HL-60 (cell line): ENCODE measurements around the gene EYA4.

Source experiments
- DNase-seq, 2 experiments: peaks; one replicate each; pipeline ENCODE4 v3.0.0-alpha.2; 2010 to 2020; ENCODE audit warnings: low read depth in 1 of 2, low spot score in 1 of 2
- H3K27ac ChIP-seq: fragments of 250-450 bp; sonication (Bioruptor Pico); replicated peaks from 2 replicates; pipeline ENCODE4 v1.5.1; 2020; ENCODE audit warnings: mild to moderate bottlenecking, moderate library complexity
- H3K27me3 ChIP-seq: fragments of 250-450 bp; sonication (Bioruptor Pico); 2 replicates; pipeline ENCODE4 v1.5.1; 2021; ENCODE audit warnings: mild to moderate bottlenecking, moderate library complexity; ENCODE audit not compliant: insufficient read depth, poor library complexity, severe bottlenecking
- H3K4me3 ChIP-seq: replicated peaks from 2 replicates; pipeline ENCODE4 v1.5.1; 2011; ENCODE audit warnings: mild to moderate bottlenecking, control low read depth, low read length; ENCODE audit not compliant: insufficient read depth
- GABPA ChIP-seq: IDR thresholded peaks from 2 replicates; pipeline ENCODE4 v1.6.1; 2012; ENCODE audit warnings: low read depth
- POLR2AphosphoS5 ChIP-seq: IDR thresholded peaks from 2 replicates; pipeline ENCODE4 v1.6.1; 2012; ENCODE audit warnings: low read depth
- SPI1 ChIP-seq: IDR thresholded peaks from 2 replicates; pipeline ENCODE4 v1.6.1; 2012; ENCODE audit warnings: low read depth, mild to moderate bottlenecking, borderline replicate concordance
- TF ChIP-seq, protein P1 (sequence below): IDR thresholded peaks from one replicate; pipeline ENCODE4 v1.5.1; 2011; ENCODE audit warnings: low read length, control low read depth, inconsistent platforms; ENCODE audit not compliant: insufficient read depth
- TF ChIP-seq, protein P2 (sequence below): IDR thresholded peaks from 2 replicates; pipeline ENCODE4 v1.6.1; 2012; ENCODE audit warnings: low read depth; ENCODE audit not compliant: insufficient replicate concordance

Gene EYA4

DNA sequence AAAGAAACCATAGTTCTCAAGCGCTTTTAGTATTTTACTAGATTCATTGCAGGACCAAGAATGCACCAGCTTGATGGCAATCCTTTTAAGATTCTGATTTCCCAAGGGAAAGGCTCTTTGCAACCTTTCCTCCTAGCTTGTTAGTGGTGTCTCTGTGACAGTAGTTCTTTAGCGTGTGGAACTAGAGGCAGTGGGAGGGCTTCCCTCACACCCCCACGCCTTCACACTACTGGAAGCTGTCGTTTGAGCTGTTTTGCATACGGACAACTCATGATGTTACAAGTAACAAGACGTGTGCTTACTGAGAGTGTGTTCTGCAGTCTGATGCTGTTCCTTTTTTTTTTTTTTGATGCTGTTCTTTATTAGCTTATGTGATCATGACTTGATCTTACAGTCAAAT, 34.1 kb downstream of the EYA4 start:
- Histone ChIP-seq H3K4me3 (no peak overlapping the region), H3K27me3 (no peaks in the 10 kb centered on the region), H3K27ac (no peak overlapping the region)
- TF ChIP-seq, protein P1, sequence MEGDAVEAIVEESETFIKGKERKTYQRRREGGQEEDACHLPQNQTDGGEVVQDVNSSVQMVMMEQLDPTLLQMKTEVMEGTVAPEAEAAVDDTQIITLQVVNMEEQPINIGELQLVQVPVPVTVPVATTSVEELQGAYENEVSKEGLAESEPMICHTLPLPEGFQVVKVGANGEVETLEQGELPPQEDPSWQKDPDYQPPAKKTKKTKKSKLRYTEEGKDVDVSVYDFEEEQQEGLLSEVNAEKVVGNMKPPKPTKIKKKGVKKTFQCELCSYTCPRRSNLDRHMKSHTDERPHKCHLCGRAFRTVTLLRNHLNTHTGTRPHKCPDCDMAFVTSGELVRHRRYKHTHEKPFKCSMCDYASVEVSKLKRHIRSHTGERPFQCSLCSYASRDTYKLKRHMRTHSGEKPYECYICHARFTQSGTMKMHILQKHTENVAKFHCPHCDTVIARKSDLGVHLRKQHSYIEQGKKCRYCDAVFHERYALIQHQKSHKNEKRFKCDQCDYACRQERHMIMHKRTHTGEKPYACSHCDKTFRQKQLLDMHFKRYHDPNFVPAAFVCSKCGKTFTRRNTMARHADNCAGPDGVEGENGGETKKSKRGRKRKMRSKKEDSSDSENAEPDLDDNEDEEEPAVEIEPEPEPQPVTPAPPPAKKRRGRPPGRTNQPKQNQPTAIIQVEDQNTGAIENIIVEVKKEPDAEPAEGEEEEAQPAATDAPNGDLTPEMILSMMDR: no peak
- no peak for TF ChIP-seq GABPA
- DNase-seq: no peak

DNA sequence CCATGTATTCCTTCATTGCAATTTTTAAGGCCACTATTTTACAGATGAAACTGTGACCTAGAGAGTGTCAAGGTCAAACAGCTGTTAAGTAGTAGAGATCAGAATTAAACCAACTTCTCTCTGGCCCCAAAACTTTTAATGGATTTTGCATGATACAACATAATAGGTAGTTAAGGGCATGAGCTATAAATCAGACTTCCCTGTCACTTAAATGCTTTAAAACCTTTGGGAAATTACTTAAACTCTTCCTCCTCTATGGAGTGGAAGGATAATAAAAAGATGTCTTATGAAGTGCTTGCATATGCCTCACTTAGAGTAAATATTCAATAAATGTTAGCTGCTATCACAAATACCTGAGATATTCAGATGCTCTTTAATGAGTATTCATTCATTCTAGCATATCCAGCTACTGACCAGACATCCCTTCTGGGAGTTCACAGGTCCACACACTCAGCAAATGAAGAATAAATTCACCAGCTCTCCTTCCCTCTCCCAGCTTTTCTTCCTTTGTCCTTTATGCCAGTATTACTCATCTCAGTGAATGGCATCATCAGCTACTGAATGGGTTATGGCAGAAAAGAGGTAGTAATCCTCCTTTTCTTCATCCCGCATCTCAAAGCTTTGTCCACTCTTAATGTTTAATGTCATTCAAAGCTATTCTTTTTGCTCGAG, 36.2 kb downstream of the EYA4 start:
- no peaks in the 10 kb centered on the region for H3K27me3 ChIP-seq
- DNase-seq: no peak
- TF ChIP-seq, protein P1: no peak
- TF ChIP-seq SPI1 (no peak), GABPA (no peak), POLR2AphosphoS5 (no peak)
- TF ChIP-seq, protein P2, sequence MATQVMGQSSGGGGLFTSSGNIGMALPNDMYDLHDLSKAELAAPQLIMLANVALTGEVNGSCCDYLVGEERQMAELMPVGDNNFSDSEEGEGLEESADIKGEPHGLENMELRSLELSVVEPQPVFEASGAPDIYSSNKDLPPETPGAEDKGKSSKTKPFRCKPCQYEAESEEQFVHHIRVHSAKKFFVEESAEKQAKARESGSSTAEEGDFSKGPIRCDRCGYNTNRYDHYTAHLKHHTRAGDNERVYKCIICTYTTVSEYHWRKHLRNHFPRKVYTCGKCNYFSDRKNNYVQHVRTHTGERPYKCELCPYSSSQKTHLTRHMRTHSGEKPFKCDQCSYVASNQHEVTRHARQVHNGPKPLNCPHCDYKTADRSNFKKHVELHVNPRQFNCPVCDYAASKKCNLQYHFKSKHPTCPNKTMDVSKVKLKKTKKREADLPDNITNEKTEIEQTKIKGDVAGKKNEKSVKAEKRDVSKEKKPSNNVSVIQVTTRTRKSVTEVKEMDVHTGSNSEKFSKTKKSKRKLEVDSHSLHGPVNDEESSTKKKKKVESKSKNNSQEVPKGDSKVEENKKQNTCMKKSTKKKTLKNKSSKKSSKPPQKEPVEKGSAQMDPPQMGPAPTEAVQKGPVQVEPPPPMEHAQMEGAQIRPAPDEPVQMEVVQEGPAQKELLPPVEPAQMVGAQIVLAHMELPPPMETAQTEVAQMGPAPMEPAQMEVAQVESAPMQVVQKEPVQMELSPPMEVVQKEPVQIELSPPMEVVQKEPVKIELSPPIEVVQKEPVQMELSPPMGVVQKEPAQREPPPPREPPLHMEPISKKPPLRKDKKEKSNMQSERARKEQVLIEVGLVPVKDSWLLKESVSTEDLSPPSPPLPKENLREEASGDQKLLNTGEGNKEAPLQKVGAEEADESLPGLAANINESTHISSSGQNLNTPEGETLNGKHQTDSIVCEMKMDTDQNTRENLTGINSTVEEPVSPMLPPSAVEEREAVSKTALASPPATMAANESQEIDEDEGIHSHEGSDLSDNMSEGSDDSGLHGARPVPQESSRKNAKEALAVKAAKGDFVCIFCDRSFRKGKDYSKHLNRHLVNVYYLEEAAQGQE: no peak
- no peak overlapping the region for H3K4me3 ChIP-seq
- no peak overlapping the region for H3K27ac ChIP-seq

DNA sequence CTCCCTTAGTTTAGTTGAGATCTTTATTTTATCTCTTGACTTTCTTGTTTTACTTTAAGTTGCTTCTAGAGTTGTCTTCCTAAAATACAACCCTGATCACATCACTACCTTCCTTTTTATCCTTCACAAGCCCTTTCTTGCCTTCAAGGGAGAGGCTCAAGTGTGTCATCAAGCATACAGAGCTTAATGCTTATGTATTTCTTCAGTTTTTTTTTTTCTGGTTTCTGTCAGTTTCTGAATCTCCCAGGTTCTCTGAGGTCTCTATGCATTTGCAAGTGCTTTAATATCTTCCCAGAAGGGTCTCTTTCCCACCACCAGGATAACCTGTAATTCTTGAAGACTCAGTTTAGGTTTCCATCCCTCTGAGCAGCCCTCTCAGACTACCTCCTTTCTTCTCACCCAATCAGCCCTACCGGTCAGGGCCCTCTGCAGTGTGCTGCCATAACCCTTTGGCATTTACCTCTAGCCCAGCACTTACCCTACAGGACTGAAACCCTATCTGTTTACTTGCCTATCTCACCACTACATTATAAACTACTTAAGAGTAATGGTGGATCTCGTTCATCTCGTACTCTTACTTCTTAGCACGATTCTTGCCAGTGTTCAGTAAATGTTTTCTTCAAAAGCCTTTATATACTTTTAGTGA, 36.9 kb downstream of the EYA4 start:
- no peaks in the 10 kb centered on the region for H3K27me3 ChIP-seq

DNA sequence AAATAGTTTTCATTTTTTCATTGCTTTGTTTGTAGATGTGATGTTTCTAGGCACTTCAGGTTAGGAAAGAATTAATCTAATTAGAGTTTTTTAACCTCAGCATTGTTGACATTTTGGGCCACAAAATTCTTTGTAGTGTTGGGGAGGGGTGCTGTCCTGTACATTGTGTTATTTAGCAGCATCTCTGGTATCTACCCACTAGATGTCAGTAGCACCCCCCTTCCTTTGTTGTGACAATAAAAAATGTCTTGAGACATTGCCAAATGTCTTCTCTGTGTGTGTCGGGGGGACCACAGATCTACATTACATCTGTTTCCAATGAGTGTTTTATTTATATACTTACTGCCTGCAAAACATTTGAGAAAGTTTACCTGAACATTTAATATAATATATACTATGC, 45.6 kb downstream of the EYA4 start:
- TF ChIP-seq SPI1 (no peak), GABPA (no peak), POLR2AphosphoS5 (no peak)
- TF ChIP-seq, protein P2: no peak
- TF ChIP-seq, protein P1: no peak
- DNase-seq: no peak
- H3K27me3 ChIP-seq: no peaks in the 10 kb centered on the region
- H3K4me3 ChIP-seq: no peak overlapping the region
- H3K27ac ChIP-seq: no peak overlapping the region

More for the DNA sequence above, 36.9 kb downstream of the EYA4 start:
- no peak for DNase-seq
- Histone ChIP-seq H3K27ac (no peak overlapping the region), H3K4me3 (no peak overlapping the region)
- TF ChIP-seq, protein P1: no peak
